ENCODE results near the gene DSEL.

DSEL gene

DNA sequence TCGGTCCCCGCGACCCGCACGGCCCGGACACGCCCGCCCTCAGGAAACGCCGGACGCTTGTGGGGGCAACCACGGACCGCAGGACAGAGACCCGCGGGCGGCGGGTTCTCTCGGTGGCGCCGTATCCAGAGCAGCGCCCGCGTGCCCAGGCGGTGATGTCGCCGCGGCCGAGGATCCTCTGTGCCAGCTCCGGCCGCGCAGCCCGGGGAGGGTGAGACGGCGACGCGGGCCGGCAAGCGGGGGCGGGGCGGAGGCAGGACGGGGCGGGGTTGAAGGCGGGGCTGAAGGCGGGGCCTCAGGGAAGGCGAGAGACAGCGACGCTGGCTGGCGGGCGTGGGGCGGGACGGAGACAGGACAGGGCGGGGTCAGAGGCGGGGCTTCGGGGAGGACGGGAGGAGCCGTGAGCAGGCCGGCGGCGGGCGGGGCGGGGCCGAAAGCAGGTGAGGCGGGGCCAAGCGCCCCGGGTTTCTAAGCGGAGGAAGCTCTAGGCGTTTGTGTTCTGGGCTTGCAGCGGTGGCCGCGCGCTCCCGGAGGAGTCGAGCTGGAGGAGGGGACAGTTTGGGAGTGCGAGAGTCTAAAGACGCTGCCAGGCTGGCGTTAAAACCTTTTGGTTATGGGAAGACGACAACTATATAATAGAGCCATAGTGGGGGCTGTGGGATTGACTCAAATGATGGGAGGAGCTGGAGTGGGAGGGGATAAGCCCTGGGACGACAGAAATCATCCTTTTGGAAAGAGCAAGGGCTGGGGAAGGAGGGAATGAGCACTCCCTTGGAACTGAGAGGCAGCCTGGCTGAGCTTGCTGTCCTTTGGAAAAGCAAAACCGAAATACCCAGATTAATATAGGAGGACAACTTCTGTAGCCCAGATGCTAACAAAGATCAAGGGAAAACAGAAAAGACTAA, at the start of gene DSEL:
Gene DSEL, minus strand, starts transcription at position 182 of the 905 bp plus-strand sequence. CDS start 2,112 bp downstream, outside the sequence.
- DNase-seq, result peak; percentile 95 to 97

DNA sequence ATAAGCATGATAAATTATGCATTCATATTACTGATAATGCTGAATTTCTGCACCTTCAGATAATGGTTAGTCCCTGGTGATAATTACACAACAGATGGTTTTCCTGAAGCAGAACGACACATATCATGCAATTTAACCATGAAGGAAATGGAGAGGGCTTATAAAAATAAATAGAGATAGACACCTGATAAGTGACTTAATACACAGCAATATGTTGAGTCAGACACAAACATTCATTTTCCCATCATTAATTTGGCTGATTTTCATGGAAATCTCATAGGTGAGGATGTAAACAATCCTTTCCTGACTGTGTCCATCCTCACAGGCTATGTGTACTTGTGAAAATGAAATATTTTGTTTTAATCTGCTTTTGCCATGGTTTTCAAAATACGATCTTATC, 36.9 kb upstream of the DSEL start:
- no peak for DNase-seq

DNA sequence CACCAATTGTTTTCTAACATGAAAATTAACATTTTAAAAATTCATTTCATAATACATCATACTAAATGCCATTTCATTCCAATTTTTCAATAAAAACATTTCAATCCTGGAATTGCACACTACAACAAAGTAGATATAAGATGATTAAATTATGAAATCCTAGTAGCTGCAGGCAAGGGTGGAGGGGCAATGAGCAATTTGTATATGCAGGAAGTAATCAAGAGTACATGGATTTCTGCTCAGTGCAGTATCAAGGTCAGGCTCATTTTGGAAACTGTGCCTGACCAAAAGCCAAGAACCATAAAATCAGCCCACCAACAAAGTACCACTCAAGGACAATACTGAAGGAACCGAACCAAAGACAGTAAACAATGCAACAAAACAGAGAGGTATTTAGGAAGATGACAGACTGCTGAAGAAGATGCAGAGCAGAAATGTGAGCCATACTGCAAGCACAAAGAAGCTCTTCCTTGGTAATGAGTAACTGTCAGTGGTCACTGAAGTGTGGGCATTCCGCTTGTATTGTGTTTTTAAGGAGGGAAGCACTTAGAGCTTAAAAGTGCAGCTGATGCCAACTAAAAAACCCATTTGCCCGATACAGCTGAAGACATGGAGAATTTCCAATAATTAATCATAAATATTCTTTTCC, 34.5 kb upstream of the DSEL start:
- DNase-seq, result no peak

DNA sequence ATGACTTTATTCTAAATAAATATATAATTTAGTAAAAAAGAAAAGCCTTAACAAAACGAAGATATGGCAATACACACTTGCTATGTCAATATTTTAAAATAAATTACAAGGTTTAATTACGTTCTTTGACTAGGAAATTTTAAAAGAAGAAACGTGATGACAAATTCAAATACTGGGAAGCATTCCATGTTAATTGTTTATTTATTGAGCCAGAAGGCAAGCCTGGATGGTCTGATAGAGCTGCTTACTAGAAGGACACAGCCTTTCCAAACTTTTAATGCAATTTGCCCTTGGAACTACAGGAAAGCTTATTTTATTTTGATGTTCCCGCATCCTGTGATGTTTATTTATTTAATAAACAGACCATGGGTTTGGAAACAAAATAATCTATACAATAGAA, 33.4 kb upstream of the DSEL start:
- no peak for DNase-seq

DNA sequence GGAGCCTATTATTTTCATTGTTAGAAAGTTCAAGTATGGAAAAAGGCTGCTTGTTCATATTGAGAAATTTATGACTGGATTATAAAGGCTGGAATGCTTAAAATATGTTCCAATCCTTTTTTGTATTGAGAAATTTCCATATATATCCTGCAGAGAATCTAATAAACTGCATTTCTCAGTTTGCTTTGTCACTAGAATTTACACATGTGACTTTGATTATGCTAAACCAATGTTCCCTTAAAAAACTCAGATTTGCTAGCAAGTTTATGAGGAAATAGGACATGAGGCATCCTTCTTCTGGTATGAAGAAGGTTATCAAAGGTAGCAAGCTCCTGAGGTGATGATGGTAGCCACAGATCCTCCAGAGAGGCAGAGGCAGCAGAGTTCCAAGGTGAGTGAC, 29.2 kb upstream of the DSEL start:
- DNase-seq, result no peak

DNA sequence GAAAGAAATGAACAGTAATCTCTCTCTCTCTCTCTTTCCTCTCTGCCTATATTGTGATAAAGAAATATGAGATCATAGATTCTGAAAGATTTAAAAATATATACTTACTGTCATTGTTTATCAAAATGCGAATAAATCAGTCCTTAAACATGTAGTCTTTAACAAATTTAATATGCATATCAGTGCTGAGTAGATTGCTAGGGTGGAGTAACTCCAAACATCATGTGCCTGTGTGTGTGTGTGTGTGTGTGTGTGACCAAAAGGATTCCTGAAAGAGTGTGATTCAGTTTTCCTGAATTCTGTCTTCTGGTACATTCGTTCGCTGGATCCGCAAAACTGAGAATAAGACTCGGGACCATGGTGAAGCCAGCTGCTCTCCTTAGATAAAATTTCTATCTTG, 24.0 kb upstream of the DSEL start:
- no peak for DNase-seq

DNA sequence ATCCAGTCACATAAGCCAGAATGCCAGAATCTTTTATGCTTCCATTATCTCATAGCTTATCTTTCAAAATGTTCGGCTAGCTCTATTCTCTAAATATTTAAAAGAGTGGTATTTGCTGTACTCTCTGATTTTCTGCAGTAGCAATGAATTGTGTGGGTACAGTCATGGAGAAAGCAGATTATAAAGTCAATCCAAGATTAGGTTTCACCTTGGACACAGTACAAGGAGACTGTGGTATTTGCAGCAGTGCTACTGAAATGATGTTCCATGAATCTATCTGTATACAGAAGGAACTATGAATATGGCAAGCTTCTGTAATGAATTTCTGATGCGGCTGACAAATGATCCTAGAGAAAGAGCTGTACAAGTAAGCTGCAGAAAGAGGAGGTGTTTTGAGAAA, 15.4 kb upstream of the DSEL start:
- DNase-seq, result no peak

DNA sequence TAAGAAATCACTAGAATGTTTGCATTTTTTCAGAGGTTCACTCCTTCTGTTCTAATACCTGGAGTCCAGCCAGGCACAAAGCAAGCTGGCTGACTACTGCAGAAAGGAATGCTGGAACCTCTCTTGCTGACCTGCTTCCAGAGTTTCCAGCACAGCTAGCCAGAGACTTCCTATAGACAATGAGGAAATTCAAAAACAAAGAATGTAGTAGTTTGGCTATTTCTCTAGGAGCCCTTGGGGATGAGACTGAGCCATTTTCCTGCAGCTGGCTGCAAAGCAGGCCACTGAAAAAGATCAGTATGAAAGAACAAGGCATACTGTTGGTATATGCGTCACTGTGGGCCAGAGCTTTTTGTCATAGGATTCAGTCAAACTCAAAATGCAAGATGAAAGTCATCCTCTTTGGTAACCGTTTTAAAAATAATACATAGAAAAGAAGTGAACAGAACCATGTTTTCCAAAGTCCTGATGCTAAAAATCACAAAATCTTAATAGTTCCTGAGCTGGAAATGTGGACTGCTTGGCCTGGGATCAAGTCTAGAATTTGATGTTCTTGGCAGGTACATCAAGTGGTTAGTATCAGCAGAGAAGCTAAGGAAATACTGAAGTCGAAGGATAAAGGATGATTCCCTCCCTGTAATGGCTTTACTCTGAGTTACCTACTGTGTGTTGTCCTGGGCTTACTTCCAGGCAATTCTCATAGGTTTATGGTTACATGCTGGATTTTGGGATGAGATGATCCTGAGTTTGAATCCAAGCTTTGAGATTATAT, 9.0 kb upstream of the DSEL start:
- DNase-seq, result no peak

DNA sequence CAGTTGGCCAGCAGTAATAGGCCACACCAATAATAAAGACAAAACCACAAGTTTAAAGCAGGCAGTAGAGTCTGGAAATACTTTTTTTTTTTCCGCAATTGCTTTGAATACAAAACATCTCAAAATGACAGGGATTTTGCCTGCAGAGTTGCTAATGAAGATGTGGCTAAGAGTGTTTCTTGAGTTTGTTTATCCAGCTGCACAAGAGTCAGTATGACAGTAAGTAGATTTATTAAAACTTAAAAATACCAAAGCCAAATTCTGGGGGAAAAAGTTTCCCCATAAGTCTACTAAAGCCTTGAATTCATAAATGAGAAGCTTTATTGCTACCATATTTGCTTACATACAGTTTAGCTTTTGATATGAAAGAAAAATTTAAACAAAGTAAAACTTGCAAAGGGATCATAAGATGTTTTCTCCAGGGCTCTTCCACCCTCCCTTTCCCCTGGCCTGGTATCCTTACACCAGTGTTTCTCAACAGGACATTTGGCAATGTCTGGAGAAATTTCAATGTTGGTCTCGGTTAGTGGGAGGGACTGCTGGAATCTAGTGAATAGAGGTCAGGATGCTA, 3.9 kb upstream of the DSEL start:
- no peak for DNase-seq

DNA sequence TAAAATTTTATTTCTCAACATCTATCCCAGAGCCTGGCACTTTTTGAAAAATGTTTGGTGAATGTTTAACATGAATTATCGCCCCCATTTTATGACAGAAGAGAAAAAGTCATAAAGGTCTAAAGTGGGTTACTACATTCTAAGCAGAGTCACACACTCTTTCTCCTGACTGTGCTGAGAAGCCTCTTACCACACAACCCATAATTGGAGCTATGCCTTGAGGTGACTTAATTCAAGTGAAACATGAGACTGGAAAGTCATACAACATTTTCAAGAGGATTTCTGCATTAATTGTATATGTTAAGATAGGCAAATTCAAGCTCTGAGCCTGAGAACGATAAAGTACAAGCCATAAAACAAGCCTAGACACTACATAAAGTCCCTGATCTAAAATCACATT, 3.1 kb upstream of the DSEL start:
- DNase-seq, result no peak

DNA sequence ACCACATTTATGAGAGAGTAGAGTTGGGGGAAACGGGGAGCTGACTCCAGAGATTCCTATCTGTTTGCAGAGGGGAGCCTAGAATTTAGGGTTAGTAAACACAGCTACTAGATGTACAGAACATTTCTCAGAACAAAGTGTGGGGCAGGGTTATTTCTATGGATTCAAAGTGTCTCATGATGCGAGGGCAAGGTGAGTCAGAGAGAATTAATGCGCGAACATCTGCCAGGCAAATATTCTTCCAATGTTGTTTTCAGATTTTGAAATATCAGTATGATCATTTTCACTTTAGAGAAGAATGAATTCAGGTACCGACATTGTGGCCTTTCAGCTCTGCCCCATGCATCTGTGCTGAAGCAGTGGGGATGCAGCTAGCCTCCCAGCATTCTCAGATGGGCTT, 2.0 kb upstream of the DSEL start:
- DNase-seq, result no peak

DNA sequence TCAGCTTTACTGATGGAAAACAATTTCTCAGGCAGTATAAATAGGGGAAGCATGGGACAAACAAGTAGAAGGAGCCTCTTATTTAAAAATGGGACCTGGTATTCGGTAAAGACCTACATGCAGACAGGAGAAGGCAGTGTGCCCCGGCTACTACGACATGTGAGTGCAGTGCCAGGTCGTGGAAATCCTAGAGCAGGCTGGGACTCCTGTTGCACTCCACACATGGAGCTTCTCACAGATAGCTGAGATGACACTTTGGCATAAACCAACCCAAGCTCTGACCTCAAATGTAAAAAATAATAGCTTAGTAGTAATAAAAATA, 885 bp upstream of the DSEL start:
- DNase-seq, result peak in 1 of 2 donors; percentile 12

DNA sequence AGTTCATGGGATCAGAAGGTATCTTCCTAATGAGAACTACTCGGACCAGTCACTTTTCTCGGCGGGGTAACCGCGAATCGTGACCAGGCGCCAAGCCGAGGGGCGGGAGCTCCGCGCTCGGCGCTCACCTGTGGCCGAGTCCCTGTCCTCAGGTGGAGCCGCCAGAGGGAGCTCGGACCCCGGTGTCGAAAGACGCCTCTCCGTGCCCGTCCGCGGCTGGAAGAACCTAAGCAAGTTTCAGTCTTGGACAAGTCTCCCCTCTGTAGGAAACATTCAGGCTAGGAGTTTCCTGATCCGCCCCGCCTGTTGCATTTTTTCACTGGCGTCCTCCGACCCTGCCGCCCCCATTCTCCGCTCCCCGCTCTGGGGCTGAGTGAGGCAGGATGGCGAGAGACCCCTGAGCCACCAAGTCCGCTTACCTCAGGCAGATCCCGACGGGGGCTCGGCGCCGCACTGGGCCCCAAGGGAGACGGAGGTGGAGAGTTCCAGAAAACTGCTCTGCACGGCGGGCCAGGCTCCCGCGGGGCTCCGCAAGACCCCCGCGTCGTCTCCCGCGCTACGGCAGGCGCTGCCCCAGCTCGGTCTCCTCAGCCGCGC, 480 bp downstream of the DSEL start:
- DNase-seq, result peak; percentile 49 to 65

DNA sequence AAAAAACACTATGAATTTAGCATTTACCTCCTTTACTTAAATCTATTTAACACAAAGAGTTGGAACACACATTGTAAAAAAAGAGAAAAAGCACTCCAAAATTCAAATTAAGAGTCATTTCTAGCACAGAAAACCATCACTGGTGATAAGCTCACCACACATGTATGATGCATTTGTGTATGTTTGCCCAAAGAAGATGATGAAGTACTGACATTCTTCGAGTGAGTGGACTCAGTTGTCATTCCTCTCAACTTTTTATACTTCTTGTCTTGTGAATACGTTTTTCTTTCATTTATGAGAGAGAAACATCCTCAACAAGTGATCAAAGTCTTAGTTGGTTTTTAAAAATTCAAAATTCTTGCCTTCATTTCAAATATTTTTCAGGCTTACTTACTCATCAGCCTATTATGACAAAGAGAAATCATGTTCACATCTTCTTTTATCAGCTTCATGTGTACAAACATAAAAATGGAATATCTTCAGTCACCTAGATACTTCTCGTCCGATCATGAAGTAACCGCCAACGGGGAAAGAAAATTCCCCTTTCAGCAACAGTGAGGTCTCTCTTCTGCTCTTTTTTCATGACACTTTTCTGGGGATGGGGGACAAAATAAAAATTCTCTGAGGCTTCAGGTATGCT, 1.5 kb downstream of the DSEL start:
- no peak for DNase-seq

DNA sequence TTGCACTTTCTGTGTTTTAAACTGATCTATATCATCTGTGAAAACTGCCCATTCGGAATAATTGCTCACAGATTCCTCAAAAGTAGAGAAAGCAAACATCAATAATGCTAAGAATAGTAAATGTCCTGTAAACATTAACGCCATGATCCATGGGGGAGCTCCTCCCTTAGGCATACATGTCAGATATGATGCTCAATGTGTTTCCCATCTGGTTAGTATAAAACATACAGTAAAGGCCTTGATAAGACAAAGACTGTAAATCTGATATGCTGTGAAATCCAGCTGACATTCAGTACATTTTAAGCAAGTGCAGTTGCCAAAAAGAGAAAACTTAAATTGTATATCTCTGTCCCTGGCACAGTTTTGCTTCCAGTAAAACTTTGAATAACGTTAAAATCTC, 2.1 kb downstream of the DSEL start:
- DNase-seq, result no peak

DNA sequence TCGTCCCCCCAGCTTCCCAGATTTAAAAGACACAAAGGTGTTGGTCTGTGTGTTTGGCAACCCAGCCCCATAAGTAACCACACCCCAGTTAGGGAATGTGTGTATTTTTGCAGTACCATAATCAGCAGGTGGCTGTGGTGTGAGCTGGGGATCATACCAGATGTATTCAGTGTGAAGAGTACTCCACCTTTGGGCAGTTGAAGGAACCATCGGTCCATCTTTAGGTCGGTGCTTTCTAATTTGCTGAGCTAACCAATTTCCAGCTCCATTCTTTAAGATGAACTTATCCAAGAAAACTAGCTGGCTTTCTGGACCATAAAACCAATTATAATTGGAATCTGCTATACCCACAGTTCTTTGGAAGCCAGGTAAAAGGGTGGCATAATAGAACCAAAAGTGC, 3.2 kb downstream of the DSEL start:
- peak in 1 of 2 donors; percentile 29 for DNase-seq

DNA sequence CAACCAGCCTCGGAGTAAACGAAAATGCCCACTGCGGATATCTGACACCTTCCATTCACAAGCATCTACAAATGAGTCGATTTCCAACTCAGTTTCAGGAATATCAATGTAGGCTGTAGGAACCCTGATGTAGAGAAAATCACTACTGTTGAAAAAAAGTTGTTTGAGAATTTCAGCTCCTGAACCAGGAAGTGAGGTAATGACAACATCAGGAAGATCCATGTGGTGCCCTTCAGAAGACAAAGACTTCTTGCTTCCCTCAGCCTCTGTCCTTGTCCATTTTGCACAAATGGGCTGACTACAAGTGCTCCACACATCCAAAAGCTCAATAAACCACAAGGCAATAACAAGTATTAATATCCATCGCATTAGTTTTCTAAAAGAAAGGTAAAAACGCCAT, 4.7 kb downstream of the DSEL start:
- no peak for DNase-seq

DNA sequence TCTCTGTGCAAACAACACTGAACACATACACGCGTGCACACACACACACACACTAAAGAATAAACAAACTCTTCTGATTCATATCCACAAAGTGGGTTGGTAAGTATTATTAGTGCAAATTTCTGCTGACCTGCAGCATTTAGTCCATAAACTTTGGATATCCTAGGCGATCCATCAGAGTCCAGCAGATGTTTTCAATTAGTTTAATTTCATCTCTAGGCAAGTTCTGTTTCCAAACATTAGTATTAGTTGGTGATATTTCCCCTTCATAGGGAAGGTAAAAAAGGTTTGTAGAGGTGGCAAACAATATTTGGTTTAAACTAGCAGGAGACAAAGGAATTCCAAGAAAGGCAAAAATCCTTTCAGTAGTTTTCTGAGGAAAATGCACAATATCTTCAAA, 5.7 kb downstream of the DSEL start:
- no peak for DNase-seq

DNA sequence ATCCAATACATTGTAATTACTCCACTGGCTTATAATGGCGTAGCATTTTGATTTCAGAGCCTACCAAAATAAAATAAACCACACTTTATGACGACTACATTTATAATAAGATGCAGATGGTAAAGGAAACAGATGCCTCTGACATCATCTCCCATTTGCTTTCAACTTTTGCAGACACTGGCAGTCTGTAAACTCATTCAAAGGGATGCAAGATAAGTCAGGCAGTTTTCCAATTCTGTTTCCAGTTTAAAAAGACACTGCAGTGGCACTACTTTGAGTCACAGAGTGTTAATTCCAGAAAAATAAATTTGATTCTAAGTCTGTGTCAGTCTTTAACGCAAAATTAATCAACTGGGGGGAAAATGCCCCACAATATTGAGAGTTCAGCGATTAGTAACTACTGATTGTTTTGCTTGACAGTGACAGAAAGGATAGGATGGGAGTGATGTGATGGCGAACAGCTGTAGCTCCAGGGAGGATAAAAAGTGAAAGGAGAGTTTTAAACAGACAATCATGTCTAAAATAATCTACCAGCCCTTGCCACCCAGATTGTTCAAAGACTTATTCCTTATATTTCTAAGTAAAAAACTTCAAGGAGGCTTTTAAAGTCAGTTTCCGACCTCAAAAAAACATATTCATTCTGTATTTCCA, 6.7 kb downstream of the DSEL start:
- DNase-seq, result no peak

DNA sequence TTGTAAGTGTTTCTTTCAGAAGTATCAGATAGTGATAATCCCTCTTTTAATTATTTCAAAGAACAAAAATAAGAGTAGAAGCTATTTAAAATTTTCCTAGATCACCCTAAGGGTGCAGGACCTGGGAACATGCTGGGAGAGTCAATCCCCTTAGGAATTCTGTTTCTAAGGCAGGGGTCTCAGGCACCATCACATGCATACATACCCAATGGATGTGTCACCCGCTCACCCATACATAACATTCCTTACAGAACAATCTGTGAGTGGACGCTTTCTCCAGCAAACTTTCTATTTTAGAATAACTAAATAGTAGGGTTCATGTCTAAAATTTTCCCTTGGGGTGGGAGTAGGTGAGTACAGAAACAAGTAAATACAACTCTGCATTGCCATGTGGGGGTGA, 8.4 kb downstream of the DSEL start:
- DNase-seq, result no peak

DNA sequence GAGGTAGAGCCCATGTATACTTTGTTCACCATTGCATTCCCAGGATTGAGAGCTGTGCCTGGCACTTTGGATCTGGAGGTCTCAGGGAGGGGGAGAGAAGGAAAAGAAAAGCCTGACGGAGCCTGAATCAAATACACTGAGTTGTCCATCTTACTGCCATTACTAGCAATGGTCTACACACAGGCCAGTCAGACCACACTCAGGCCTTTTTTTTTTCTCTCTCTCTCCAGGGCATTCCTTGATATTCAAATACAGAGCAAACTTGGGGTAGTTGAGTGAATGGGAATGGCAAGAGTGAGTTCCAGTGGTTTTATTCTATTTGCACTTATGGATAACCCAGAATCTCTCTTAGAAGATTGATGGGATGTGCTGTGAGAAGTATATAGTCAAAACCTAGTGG, 11.8 kb downstream of the DSEL start:
- DNase-seq, result no peak
